ENCODE results near the gene TUBA4A.
"Not testable (repeated sequence)": the region's sequence is repeated elsewhere in the genome, so short reads cannot be mapped to it uniquely, and the experiment has no call there.

TUBA4A gene

DNA sequence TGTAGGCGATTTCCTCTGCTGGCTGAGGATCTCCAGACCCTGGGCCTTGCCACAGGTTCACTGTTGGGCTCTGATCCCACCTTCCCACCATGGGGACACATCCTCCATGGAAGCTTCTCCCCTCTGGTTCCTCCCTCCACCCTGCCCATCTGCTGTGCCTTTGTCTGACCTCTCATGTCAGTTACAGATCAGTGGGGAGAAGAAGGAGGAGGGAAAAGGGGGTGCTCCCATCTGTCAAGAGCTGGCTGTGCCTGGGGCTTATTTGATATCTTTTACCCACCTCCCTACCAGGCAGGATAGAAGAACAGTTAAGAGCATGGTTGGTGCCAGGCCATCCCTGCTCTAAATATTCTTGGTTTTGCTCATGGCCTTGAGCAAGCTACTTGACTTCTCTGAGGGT, 13.2 kb upstream of the TUBA4A start:
- DNase-seq, result no peak

DNA sequence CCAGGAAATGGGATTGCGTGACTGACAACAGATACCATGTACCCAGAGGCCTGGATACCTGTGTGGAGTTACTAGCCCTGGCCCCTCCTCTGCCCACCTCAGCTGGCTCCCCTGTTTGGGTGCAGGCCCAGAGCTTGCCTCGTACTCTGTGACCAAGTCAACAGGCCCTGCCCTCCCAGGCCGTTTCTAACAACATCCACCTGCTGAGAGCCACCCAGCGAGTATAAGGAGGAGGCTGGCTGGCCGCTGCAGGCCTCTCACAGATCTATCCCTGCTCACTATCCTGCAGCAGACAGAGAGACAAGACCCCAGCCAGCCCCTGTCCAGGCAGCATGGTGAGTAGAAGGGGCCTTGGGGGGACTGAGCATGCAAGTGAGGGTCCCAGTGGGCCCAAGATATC, 12.5 kb upstream of the TUBA4A start:
- DNase-seq, result no peak

DNA sequence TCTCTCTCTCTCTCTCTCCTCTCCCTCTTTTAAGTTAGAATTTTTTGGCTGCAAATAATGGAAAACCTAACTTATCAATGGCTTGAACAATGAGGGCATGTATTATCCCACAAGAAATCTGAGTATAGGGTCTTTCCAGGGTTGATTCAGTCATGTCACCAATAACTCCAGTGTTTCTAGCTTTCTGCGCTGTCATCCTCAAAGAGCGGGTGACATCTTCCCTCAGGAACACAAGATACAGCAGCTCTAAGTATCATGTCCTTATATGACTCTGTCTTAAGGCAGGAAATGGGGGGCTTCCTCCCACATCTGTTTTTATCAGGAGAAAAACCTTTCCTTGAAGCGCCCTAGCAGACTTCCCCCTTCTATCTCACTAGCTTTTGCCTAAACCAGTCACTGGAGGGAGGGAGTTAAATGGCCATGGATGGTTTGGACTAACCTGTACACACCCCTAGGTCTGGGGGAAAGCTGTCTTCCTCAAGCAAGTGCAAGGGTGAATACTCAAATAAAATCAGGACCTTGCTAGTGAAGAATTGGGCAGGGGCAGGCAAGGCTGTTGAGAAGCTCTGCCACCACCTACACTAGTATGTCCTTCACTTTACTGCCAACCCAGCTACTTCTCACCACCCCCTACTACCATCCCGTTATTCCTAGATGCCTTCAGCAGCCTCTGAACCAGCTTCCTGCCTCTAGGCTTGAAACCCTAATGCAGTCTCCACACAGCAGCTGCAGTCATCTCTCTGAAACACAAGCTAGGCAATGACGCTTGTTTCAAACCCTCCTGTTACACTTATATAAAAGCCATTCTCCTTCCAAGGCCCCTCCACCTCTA, 7.5 kb upstream of the TUBA4A start:
- DNase-seq, result no peak

DNA sequence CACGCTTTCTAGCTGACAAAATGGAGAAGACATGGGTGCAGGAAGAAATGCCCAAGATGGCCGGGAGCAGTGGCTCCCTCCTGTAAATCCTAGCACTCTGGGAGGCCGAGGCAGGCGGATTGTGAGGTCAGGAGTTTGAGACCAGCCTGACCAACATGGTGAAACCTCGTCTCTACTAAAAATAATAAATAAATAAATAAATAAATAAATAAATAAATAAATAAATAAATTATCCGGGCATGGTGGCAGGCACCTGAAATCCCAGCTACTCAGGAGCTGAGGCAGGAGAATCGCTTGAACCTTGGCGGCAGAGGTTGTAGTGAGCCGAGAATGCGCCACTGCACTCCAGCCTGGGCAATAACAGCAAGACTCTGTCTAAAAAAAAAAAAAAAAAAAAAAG, 5.2 kb upstream of the TUBA4A start:
- not testable (repeated sequence) for DNase-seq

DNA sequence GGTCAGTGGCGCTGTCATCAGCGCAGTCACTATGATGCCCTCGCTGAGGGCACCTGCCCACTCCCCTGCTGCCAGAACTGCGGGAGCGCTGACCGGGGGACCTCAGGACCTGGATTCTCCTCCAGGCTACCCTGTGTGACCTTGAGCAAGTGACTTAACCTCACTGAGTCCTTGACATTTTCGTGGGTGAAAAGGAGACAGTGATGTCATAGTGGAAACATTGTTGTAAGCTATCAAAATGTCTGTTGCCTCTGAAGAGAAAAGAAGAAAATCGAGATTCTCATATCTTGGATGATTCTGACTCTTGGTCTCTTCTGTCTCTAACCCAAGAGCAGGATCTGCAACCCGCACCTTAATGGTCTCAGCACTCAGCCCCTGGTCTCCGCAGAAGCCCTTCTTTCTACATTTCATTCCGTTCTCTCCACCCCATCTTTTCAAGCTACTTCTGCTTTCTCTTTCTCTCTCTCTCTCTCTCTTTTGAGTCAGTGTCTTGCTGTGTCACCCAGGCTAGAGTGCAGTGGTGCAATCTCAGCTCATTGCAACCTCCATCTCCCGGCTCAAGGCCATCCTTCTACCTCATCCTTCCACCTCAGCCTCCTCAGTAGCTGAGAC, 978 bp upstream of the TUBA4A start:
- no peak for DNase-seq

DNA sequence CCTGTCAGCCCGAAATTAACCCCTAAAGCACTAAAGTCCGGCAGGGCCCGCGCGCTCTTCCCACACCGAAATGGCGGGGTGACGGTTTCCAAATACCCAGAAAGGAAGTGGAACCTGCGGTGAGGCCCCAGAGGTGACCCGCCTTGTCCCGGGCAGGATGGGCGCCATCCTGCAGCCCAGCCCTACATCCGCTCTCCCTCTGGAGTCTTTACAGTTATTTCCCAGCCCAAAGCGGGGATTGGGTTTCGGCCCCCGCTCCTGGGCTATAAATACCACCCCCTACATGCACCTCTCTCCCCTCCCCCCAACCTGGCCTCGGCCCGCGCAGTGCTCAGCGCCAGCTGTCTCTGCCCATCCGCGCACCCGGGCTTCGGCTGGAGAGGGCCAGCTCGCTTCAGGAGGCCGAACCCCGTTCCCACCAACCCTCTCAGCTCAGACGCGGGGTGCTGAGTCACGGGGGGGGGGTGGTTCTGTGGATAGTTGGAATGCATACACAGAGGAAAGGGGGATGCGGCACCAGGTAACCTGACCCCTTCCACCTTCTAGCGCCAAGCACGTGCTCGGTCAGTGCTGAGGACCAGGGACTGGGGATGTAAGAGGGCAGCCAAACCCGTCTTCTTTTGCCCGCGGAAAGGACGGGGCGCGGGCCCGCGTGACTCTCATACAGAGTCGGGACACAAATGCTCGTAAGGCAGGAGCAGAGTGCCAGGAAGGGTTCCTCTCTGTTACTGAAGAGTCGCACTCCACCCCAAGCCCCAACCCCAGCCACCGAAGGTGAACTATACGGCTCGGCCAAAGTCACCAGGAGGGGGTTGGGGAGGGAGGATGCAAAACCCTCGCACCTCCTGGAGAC, 592 bp downstream of the TUBA4A start, which contains the start of gene TUBA4B:
Gene TUBA4B, plus strand, starts transcription at position 344 of the 853 bp plus-strand sequence. Its CDS starts 165 bp downstream, at position 509.
- DNase-seq, result peak; percentile 65

DNA sequence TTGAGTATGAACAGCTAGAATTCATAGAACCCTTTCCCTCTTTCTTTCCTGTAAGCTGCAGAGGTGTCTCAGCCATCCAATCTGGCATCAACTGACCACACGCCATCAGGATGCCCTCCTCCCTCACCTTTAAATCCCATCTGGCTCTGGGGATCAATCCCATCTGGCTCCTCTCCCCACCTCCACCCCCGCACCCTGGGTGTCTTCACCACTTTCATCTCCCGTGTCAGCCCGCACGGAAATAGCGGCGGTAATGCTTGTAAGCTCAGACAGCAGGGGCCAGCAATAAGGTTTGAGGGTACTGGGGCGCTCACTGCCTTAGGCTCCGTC, 1.2 kb downstream of the TUBA4A start:
- no peak for DNase-seq

DNA sequence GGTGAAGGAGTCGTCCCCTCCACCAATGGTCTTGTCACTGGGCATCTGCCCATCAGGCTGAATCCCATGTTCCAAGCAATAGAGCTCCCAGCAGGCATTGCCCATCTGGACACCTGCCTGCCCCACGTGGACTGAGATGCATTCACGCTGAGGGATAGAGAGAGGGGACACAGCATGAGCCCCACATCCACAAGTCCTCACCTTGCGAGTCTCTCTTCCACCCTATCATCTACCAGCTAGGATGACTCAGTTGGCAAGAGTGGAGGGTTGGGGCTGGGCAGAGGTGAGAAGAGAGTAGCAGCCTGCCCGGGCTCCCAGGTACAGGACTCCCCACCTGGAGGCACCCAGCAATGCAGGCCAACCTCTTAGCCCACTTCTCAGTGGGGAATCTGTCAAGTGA, 1.6 kb downstream of the TUBA4A start:
- no peak for DNase-seq

DNA sequence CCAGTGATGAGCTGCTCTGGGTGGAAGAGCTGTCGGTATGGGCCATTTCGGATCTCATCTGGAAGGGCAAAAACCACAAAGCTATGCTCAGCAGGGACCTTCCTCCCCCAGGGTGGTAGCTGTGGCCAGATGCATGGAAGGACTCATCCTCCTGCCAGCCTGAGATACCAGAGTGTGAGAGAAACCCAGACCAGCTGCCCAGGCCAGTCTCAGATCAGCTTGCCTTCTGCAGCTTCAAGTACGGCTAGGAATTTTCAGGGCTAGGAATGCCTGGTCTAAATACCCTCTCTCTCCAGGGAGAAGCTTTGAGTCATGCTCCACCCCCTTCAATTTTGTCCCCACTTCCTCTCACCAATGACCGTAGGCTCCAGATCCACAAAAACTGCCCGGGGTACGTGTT, 2.1 kb downstream of the TUBA4A start:
- DNase-seq, result no peak

DNA sequence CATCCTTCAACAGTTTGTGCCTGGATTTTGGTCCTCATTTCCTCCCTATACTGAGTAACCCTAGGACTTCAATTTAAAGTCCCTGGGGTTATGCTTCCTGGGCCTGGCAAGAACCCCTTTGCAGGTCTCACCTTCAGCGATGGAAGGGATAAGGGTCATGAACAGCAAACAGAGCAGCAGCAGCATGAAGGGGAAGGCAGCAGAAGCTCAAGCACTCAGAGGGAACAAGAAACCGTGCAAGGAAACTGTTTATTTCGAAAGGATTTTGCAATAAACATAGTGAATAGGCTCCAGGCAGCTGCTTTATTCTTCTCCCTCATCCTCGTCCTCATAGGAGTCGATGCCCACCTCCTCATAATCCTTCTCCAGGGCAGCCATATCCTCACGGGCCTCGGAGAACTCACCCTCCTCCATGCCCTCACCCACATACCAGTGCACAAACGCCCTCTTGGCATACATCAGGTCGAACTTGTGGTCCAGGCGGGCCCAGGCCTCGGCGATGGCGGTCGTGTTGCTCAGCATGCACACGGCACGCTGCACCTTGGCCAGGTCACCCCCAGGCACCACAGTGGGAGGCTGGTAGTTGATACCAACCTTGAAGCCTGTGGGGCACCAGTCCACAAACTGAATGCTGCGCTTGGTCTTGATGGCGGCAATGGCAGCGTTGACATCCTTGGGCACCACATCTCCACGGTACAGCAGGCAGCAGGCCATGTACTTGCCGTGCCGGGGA, 3.5 kb downstream of the TUBA4A start:
- DNase-seq, result no peak

DNA sequence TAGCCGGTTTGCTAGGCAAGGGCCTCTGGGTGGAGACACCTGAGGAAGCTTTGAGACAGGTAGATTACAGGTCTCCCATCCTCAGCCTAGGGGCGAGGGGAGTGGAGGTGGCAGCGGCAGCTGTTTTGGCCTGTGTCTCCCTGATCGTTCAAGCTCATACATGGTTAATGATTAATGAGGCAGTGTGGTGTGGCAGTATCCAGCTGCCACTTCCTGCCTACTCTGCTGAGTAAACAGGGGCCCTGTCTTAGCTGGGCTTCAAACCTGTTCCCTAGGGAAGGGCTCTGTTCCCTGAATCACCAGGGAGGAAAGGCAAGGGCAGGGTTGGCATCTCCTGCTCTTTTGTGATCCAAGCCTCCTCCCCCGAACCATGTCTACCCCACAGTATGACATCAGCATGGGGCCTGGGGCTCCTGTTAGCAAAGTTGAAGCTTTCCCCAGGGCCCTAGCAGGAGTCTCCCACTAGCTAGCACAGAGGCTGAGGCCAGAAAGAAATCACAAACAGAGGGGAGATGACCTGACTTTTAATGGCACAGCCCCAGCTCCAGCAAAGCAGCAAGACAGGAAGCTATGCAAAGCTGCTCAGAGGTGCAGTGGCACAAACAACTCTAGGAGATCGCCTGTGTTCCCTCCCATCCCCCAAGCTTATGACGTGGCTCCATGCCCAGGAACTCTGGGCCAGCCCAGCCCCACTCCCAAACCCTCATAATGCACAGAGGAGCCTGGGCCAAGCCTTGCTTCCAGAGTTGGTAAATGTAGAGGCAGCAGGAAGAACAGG, 4.3 kb downstream of the TUBA4A start:
- peak; percentile 77 for DNase-seq

DNA sequence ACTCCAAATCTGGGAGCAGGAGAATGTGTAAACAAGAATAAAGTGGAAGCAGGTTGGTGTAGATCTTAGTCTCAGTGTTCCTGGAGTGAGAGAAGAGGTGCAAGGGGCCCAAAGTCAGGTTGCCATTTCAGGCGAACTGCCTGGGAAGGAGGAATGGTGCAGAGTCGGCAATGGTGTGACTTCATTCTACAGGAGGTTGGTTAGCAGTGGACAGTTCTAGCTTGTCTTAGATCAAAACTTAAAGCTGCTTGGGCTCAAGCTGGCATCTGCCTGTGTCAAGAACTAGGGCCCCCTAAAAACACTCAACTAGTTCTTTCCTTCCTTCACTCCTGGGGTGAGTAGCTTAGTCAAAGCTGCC, 4.9 kb downstream of the TUBA4A start:
- DNase-seq, result no peak

DNA sequence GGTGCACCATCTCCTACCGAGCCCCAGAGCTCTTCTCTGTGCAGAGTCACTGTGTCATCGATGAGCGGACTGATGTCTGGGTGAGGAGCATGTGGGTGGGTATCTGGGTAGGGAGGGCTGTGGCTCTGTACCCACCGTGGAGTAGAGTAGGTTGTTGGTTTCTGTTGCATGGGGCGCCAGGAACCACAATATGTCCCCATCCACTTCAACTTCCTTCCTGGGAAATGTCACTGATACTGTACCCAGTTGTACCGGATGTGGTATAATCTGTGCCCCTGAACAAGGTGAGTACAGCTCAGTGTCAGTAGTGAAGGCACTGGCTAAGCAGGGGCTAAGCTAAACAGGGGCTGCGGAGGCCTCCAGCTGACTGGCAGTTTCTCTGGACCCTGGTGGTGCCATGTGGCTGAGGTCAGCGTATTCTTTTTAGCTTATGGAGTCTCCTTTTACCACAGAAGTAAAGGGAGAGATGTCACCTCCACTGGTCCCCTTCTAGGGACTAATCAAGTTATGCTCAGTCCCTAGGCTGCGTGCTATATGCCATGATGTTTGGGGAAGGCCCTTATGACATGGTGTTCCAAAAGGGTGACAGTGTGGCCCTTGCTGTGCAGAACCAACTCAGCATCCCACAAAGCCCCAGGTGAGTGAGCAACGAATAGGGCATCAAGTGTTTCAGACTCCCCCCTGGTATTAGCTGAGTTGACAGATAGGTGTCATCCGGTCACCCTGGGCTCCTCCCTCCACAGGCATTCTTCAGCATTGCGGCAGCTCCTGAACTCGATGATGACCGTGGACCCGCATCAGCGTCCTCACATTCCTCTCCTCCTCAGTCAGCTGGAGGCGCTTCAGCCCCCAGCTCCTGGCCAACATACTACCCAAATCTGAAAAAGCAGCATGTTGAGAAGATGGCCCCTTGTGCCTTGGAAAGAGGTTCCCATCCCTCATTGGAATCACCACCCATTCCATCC, 5.8 kb downstream of the TUBA4A start:
- no peak for DNase-seq

DNA sequence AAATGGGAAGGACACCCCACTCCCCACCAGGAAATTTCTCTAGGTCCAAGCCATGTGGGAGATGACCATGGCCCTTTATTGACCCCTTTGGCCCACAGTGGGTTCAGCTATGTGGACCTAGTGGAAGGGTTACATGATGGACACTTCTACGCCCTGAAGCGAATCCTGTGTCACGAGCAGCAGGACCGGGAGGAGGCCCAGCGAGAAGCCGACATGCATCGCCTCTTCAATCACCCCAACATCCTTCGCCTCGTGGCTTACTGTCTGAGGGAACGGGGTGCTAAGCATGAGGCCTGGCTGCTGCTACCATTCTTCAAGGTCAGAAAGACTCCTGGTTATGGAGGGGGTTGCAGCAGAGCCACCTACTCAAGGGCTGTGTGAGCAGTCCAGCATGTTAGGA, 7.2 kb downstream of the TUBA4A start:
- no peak for DNase-seq

DNA sequence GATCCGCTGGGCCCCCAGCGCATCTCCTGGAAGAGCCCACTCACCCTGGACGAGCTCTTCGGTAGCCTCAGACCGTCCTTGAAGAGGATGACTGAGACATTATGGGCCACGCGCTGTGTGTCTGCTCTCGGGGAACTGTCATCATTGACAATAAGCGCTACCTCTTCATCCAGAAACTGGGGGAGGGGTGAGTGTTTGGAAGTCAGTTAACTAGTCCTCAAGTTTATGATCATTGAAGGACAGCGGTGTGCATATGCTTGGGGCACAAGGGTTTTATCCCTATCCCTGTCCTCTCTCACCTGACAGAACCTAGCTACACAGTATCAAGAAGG, 7.9 kb downstream of the TUBA4A start:
- no peak for DNase-seq

DNA sequence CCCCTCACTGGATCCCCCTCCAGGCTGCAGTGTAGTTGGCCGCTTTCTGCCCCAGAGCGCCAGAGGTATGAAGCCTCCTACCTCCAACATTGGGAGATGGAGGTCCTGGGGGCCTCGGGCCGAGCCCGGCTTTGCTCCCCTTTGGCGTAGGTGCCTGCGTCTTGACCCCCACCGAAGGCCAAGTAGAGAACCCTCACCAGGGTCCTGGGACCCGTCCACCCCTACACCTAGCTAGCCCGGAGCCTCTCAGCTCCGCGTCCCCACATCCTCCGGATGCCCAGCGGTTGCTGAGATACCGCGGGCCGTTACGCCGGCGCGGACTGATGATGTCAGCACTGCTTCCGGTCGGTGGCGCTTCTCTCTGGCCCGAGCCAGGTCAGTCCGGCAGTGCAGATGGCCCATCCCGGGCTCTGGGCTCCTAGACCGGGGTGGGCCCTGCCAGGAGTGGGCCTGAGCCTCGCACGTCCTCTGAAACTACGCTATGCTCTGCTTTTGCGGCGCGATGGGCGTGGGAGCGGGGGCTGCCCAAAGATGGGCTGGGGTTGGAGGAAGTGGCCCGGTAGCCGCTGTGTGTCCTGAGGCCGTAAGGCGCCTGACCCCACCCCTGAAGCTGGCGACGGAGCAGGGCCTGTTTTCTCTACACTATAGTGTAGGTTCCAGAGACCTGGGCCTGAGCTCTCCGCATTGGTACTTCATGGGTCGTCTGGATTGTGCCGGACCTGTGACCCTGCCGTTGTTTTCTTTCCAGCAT, 8.4 kb downstream of the TUBA4A start, which contains the start of the genes GLB1L and STK16:
Gene GLB1L, minus strand, starts transcription at position 297 of the 751 bp plus-strand sequence. CDS start 1,871 bp downstream, outside the sequence.
Gene STK16, plus strand, starts transcription at position 332 of the 751 bp plus-strand sequence. CDS start 521 bp downstream, outside the sequence.
- peak; percentile 95 for DNase-seq

DNA sequence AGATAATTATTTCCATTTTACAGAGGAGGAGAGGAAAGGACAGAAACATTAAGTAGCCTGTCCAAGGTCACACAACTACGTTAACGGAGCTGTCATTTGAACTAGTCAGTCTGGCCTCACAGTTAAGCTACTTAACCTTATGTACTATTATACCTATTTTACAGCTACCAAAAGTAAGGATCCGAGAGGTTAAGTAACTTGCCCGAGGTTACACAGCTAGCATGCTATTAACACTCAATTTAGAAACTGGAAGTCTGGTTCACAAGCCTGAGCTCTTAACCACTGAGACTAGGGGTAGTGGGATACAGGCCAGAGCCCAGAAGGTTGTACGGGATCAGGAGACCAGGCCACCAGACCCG, 8.9 kb downstream of the TUBA4A start:
- DNase-seq, result no peak

DNA sequence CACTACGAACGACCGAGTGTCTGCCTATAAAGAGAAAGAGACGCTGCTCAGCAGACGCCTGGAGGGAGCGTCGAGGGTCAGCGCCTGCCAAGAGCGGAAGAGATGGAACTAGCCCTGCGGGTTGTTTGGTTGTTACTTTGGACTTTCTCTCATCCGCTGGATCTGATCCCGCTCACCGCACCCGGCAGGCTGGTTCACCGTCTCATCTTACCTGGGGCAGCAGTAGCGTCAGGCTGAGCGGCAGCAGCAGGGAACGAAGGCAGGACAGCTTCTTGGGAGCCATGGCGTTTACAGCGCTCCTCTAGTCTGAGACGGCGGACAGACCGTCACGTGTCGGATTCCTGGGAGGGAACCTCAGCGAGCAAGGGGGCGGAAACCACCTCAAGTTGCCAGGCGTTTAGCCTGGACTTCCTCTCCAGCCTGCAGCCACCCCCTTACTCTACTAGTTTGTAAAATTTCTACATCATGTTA, 10.4 kb downstream of the TUBA4A start:
- peak; percentile 51 for DNase-seq

DNA sequence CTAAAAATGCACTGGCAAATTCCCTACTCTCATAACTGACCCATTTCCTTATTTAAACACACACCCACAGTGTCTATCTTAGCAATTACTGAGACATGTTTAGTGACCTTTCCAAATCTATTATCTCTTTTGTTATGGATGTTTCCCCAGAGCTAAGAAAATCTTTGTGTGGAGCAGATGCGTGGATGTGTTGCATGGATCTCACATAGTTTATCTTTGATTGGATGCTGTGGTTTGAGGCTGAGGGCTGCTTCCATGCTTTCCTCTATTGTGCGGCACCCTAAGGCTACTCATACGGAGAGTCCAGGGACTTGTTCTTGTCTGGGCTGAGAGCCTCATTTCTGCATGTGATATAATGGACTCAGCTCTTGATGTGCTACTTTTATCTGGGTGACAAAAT, 19.4 kb downstream of the TUBA4A start:
- DNase-seq, result no peak

DNA sequence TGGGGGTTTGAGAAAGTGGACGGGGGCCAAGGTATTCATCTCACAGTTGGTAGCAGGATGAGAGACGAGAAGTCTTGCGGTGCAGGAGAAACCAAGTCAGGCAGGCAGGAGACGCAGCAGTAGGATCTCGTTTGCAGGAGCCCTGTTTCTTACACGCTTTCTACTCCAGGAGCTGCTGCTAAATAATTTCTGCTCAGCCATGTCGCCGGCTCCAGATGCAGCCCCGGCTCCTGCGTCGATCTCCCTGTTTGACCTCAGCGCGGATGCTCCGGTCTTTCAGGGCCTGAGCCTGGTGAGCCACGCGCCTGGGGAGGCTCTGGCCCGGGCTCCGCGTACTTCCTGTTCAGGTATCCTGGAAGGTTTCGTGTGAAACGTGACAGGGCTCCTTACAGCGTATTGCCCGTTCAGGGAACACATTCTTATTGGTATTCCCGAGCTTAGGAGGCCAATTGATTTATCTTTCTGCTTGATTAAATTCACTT, 23.6 kb downstream of the TUBA4A start:
- DNase-seq, result no peak
